ENCODE data around the gene NCAN. TPM values are rescaled to one million over a fixed set of nuclear protein-coding genes. Genes with fewer than 3 reads are reported as not detected.

NCAN gene
- polyA plus RNA-seq, 1 donor (not counting 4 experiments of a cell fraction or from before 2014, with no cell fraction given) = not detected

GRCh38 chr19:19285686-19286085, 73.9 kb downstream of the NCAN start:
- Histone ChIP-seq H3K4me3 (ENCODE audit: control insufficient read depth in 2 of 3, extremely low read depth in 1 of 3, insufficient read depth in 2 of 3, low read depth in 1 of 3, low read length in 3 of 3) (no peak overlapping the region), H3K9ac (ENCODE audit: control insufficient read depth, extremely low read depth, insufficient read depth, low read length) (no peak overlapping the region), H3K27me3 (ENCODE audit: control insufficient read depth, extremely low read depth, insufficient read depth, low read length) (no peaks in the 10 kb centered on the region), H2AFZ (ENCODE audit: control insufficient read depth, low read length) (no peak overlapping the region), H3K9me3 (ENCODE audit: control insufficient read depth, low read depth, low read length) (no peaks in the 10 kb centered on the region), H4K20me1 (ENCODE audit: control insufficient read depth, extremely low read depth, insufficient read depth, low read length) (no peaks in the 10 kb centered on the region), H3K79me2 (ENCODE audit: control insufficient read depth, insufficient read depth, low read length) (no peaks in the 10 kb centered on the region), H3K36me3 (ENCODE audit: control insufficient read depth in 2 of 2, extremely low read depth in 1 of 2, insufficient read depth in 2 of 2, low read length in 2 of 2) (peaks cover 12 to 14% of the 10 kb centered on the region in 2 experiments), H3K27ac (ENCODE audit: control insufficient read depth, insufficient read depth, low read length) (no peak overlapping the region), H3K4me1 (ENCODE audit: control insufficient read depth, extremely low read depth, insufficient read depth, low read length) (no peaks in the 10 kb centered on the region), H3K4me2 (ENCODE audit: control insufficient read depth, extremely low read depth, insufficient read depth, low read depth, low read length) (no peak overlapping the region), H3K9me1 (ENCODE audit: control insufficient read depth, extremely low read depth, insufficient read depth, low read length) (no peaks in the 10 kb centered on the region)
- TF ChIP-seq EZH2 (IDR thresholded peaks at IDR 0.05; ENCODE audit: low read length) (no peak), CTCF (optimal IDR thresholded peaks at IDR 0.05 in 1 of 3, IDR thresholded peaks at IDR 0.05 in 1 of 3, conservative IDR thresholded peaks at IDR 0.05 in 1 of 3; ENCODE audit: extremely low read depth in 1 of 3, insufficient read depth in 2 of 3, low read length in 3 of 3) (no peak)
- FAIRE-seq (no peak), DNase-seq (ENCODE audit: low read depth, low spot score) (no peak)
- dilution Hi-C loops (cut with MboI; ENCODE audit: extremely low pct_ligation_motif_present, low sequenced_read_pairs) = no loop called here

- no peak overlapping the region for H2AFZ ChIP-seq (ENCODE audit: control insufficient read depth, low read length)
- H3K9me3 ChIP-seq (ENCODE audit: control insufficient read depth, low read depth, low read length) = no peaks in the 10 kb centered on the region
- FAIRE-seq (no peak), DNase-seq (ENCODE audit: low read depth, low spot score) (no peak)
- no peaks in the 10 kb centered on the region for H3K9me1 ChIP-seq (ENCODE audit: control insufficient read depth, extremely low read depth, insufficient read depth, low read length)
- TF ChIP-seq EZH2 (IDR thresholded peaks at IDR 0.05; ENCODE audit: low read length) = no peak
- dilution Hi-C loops (cut with MboI; ENCODE audit: extremely low pct_ligation_motif_present, low sequenced_read_pairs) = no loop called here
- no peaks in the 10 kb centered on the region for H3K4me1 ChIP-seq (ENCODE audit: control insufficient read depth, extremely low read depth, insufficient read depth, low read length)
- H3K79me2 ChIP-seq (ENCODE audit: control insufficient read depth, insufficient read depth, low read length) = no peaks in the 10 kb centered on the region
- H3K27me3 ChIP-seq (ENCODE audit: control insufficient read depth, extremely low read depth, insufficient read depth, low read length) = no peaks in the 10 kb centered on the region
- no peak overlapping the region for H3K9ac ChIP-seq (ENCODE audit: control insufficient read depth, extremely low read depth, insufficient read depth, low read length)
- no peak overlapping the region for H3K4me2 ChIP-seq (ENCODE audit: control insufficient read depth, extremely low read depth, insufficient read depth, low read depth, low read length)
- no peak overlapping the region for H3K27ac ChIP-seq (ENCODE audit: control insufficient read depth, insufficient read depth, low read length)
- peaks cover 14 to 15% of the 10 kb centered on the region in 2 experiments for H3K36me3 ChIP-seq (ENCODE audit: control insufficient read depth in 2 of 2, extremely low read depth in 1 of 2, insufficient read depth in 2 of 2, low read length in 2 of 2)
- no peaks in the 10 kb centered on the region for H4K20me1 ChIP-seq (ENCODE audit: control insufficient read depth, extremely low read depth, insufficient read depth, low read length)
- no peak overlapping the region for H3K4me3 ChIP-seq (ENCODE audit: control insufficient read depth in 2 of 3, extremely low read depth in 1 of 3, insufficient read depth in 2 of 3, low read depth in 1 of 3, low read length in 3 of 3)
Measured at GRCh38 chr19:19292607-19293006, 80.8 kb downstream of the NCAN start.

GRCh38 chr19:19294914-19295313, 83.2 kb downstream of the NCAN start:
- Histone ChIP-seq H3K36me3 (ENCODE audit: control insufficient read depth in 2 of 2, extremely low read depth in 1 of 2, insufficient read depth in 2 of 2, low read length in 2 of 2) (peaks cover 6 to 13% of the 10 kb centered on the region in 2 experiments), H3K4me3 (ENCODE audit: control insufficient read depth in 2 of 3, extremely low read depth in 1 of 3, insufficient read depth in 2 of 3, low read depth in 1 of 3, low read length in 3 of 3) (no peak overlapping the region), H3K79me2 (ENCODE audit: control insufficient read depth, insufficient read depth, low read length) (no peaks in the 10 kb centered on the region), H3K4me1 (ENCODE audit: control insufficient read depth, extremely low read depth, insufficient read depth, low read length) (no peaks in the 10 kb centered on the region), H2AFZ (ENCODE audit: control insufficient read depth, low read length) (no peak overlapping the region), H3K9ac (ENCODE audit: control insufficient read depth, extremely low read depth, insufficient read depth, low read length) (no peak overlapping the region), H3K9me1 (ENCODE audit: control insufficient read depth, extremely low read depth, insufficient read depth, low read length) (no peaks in the 10 kb centered on the region), H3K9me3 (ENCODE audit: control insufficient read depth, low read depth, low read length) (no peaks in the 10 kb centered on the region), H3K27ac (ENCODE audit: control insufficient read depth, insufficient read depth, low read length) (no peak overlapping the region), H4K20me1 (ENCODE audit: control insufficient read depth, extremely low read depth, insufficient read depth, low read length) (no peaks in the 10 kb centered on the region), H3K27me3 (ENCODE audit: control insufficient read depth, extremely low read depth, insufficient read depth, low read length) (no peaks in the 10 kb centered on the region), H3K4me2 (ENCODE audit: control insufficient read depth, extremely low read depth, insufficient read depth, low read depth, low read length) (no peak overlapping the region)
- FAIRE-seq (no peak), DNase-seq (ENCODE audit: low read depth, low spot score) (no peak)
- dilution Hi-C loops (cut with MboI; ENCODE audit: extremely low pct_ligation_motif_present, low sequenced_read_pairs) = no loop called here
- TF ChIP-seq EZH2 (IDR thresholded peaks at IDR 0.05; ENCODE audit: low read length) (no peak), CTCF (optimal IDR thresholded peaks at IDR 0.05 in 1 of 3, IDR thresholded peaks at IDR 0.05 in 1 of 3, conservative IDR thresholded peaks at IDR 0.05 in 1 of 3; ENCODE audit: extremely low read depth in 1 of 3, insufficient read depth in 2 of 3, low read length in 3 of 3) (no peak)

Data from keratinocyte (primary cell).